Activated CD4-positive, alpha-beta T cell treated with anti-CD3 and anti-CD28 coated beads, Interleukin-10, Interleukin-2, amounts not matched to agents 100 ng/mL and 50 ng/mL, durations not matched to agents 16 hours and 8 hours (primary cell): ENCODE results near the gene SDK1.

Source experiments
- DNase-seq: peaks from one replicate; pipeline ENCODE4 v3.0.0-alpha.2; 2020

The SDK1 gene

DNA sequence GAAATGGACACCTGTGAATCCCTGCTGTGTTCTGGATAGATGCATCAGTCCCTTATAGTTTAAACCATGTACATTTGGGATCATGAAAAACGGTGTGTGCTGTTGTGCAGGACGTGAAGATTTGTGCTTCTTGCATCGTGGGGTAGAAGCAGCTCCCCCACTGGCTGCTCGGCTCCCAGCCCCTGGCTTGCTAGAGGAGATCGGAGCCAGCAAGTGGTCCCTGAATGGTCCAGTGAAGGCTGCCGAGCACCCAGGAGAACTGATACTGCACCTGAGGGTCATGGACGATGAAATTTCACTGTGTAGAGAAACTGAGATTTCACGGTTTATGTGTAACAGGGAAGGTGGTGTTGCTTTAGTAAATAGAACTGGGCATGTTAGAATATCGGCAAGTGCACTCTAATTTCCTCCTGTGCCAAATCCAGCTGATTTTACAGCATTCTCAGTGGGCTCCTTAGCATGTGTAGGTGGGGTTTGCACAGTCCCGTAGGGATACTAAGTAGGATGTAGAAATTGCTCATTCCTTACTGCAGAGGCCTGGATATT is 726.0 kb downstream of the SDK1 start:
- no peak for DNase-seq

DNA sequence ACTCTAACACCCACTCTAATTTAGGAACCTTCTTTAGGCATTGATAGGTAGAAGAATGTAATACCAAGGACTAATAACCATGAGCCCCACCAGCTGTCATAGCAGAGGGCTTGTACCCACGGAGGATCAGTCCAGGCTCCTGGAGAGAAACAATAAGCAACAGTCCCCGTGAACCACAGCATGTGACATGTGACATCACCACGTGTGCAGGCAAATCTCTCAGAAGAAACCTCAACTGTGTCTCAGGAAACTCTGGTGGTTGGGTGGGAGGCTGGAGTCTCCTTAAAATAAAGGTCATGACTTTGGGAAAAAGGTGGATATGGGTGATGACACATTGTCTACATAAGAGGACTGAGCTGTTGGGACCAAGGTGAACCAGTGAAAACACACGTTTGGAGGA is 727.2 kb downstream of the SDK1 start:
- DNase-seq: no peak

DNA sequence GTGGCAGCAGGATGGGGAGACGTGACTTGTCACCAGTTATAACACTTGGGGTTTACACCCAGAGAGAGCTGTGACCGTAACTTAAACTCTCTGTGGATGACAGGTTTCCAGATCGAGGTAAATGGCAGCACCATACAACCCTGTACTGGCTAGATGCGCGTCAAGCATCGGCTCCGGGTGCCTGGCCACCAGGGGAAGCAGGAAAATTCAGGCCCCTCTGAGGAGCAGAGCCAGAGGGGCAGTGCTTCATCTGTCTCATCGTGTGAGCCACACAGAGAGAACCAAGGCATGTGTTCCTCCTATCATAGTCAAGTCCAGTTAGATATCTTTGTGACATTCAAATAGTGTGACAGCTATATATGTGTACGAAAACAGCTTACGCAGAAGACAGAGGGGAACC is 728.9 kb downstream of the SDK1 start:
- DNase-seq: no peak

DNA sequence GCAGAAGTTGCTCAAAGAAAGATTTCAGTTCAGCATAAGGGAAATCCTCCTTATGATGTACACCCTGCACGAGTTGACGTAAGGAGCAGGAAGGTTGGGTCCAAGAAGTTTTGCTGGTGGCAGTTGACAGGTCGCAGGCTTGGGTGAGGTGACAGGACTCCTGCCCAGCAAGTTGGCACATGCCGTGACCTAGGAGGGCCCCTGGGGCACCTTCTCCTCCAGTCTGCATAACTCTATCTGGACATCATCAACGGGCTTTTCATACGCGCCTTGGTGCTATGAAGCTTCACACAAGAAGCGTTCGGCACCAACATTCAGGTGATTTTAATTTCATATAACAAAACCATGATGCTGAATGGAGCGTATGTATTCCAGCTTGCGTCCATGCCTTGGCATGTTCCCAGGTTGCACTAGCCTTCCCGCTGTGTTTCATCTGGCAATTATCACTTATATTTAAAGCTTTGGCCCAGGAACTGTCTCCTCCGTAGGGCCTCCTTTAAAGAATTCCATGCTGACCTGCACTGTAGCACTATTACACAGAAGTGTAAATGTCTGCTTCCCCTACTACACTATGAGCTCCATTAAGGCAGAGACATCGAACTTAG is 729.4 kb downstream of the SDK1 start:
- no peak for DNase-seq

DNA sequence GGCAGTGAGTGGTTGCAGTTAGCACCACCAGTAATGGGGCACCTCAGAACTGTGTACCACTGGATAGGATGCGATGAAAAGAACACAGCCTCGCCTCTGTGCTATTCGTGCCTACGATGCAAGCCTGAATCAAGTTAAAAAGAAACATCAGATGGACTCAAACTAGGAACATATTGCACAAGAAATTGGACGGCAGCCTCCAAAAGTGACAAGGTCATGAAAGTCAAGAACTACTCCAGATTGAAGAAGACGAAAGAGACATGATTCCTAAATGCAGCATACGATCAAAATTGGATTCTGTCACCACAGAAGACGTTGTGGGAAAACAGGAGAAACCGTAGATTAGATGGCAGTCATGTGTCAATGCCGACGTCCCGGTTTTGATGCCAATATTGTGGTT is 732.9 kb downstream of the SDK1 start:
- no peak for DNase-seq

DNA sequence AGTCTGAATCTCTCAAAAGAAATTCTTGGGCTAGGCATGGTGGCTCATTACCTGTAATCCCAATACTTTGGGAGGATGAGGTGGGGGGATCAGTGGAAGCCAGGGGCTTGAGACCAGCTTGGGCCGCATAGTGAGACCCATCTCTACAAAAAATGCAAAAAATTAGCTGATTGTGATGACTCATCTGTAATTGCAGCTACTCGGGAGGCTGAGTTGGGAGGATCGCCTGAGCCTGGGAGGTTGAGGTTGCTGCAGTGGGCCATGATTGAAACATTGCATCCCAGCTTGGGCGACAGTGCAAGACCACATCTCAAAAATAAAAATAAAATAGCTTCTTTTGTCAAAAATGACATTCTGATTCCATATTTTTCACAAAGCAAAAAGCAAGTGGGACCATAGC is 736.3 kb downstream of the SDK1 start:
- no peak for DNase-seq

DNA sequence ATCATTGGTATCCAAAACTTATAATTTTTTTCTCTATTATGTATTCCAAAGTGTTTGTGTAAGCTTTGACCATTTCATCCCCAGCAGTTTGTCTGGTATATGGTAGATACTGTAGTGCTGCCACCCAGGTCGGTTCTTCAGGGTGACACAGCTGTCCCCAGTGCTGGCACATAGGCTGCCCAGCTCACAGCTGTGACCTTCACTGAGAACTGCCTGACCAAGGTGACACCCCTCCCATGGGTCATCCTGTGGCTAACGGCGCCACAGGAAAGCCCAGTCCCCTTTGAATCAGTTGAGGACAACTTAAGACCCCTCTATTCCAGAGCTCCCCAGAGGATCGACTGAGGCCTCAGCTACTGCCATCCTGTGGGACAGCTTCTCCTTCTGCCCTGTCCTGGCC is 736.8 kb downstream of the SDK1 start:
- no peak for DNase-seq

DNA sequence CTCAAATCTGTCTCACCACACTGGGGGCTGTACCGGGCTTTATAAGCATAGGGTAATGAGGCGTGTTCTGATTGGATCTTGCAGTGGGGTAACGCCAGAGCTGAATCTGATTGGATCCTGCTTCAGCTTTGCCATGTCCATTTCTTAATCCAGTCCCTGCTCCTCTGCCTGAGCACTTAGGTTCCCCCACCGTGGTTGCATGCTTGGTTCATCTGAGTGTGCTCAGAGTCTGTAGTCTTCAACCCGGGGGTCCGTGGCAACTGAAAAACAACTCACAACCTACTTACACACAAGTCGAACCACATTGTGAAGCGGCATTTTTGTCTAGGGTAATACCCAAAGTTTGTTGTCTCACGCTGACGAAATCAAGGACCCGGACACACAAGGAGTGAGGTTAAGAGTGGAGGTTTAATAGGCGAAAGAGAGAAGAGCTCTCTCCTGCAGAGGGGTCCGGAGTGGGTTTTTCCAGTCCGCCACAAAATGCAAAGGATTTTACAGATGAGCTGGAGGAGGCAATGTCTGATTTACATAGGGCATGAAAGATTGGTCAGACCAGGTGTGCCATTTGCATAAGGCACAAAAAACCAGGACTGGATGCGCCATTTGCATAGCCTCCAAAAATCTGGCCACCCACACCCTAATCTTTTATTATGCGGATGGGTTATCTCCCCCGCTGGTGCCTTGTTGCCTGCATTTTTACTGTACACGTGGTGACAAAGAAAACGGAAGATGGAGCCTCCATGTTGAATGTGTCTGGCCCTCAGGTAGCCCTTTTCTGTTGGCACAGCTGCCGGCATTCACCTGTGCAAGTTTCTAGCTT is 739.3 kb downstream of the SDK1 start:
- DNase-seq: no peak

DNA sequence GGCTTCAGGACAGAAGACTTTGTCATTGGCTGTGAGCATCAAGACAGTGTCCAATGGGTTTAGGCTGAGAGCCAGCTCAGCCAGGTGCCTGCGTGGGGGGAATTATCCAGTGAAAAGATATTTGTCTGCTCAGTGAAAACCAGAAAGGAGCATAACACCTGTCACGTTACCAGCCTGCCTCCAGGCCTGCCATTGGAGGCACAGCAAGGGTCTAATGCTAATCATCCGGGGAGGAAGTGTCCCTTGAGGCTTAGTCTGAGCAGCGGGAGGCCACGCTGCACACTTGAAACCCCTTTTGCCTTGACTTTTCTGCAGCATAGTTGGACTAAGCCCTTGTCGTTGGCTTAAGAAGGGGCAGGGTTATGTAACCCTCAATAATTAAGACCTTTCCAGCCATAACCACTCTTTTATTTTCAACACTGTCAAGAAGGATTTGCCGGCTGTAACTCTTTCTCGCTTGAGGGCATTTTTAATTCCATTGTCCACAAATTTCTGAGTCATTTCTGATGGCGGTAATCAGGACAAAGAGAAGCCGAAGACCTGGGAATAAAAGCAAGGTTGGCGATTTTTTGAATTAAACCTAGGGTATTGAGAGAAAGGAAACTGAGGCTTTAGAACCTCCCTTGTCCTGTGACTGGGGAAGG is 741.5 kb downstream of the SDK1 start:
- no peak for DNase-seq

DNA sequence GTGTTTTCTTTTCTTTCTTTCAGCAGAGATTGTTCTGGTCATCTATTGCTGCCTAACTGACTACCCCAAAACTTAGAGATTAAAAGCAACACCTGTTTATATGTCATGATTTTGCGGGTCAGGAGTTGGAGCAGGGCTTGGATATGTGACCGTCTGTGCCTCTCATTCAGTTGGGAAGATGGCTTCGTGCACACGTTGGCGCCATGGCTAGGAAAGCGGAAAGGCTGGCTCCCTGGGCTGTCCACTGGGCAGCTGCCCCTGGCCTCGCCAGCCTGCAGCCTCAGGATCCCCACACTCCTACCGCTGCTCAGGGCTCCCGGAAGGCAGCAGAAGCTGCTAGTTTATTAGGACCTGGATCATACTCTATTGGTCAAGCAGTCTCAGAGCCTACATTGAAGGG is 742.9 kb downstream of the SDK1 start:
- DNase-seq: no peak

DNA sequence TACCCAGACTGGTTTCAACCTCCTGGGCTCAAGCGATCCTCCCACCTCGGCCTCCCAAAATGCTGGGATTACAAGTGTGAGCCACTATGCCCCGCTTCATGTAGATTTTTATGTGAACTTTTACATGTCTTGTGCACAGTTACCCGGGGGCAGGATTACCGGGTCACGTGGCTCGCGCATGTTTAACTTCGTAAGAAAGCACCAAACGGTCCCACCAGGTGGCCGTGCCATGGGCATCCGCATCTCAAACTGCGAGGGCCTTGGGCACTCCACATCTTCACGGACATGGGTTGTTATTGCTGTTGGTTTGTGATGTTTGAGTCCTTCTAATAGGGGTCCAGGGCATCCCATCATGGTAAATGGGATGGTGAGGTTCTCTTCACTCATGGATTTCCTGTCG is 744.4 kb downstream of the SDK1 start:
- no peak for DNase-seq

DNA sequence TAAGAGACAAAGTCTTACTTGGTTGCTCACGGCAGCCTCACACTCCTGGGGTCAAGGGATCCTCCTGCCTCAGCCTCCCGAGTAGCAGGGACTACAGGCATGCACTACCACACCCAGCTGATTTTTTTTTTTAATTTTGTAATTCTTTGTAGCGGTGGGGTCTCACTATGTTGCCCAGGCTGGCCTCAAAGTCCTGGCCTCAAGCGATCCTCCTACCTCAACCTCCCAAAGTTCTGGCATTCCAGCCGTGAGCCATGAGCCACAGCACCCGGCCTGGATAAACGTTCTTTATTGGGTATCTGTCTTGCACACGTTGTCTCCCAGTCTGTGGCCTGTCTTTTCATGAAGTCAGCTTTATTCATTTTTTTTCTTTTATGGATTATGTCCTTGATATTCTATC is 744.9 kb downstream of the SDK1 start:
- no peak for DNase-seq

DNA sequence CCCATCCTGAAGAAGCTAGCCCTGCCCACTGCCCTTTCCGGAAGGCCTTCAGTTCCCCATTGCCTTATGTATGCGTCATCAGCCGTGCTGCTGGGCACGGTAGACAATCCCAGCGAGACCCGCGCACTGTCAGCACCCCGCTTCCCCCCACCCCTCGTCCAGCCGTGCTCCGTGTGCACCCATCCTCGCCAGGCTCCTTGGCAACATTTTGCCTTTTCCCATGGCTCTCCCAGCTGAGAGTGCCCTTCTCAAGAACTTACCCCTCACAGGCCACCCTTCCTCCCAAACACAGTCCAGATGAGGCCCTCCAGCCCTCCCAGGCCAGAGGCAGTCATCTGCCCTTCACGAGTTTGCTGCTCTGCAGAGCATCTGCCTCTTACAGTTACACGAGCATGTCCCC is 747.3 kb downstream of the SDK1 start:
- DNase-seq: no peak

DNA sequence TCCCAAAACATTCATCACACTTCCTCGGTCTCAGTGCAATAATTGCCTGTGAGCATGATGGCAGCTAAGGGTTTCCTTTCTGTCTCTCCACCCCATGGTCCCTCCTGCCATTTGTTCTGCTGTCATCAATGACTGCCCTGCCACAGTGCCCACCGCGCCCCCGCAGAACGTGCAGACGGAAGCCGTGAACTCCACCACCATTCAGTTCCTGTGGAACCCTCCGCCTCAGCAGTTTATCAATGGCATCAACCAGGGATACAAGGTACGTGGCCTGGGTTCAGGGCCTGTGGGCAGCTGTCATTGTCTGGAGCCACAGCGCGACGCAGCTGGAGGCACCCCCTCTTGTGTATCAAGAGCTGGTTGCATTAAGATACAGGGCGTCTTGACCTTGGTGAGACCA is 748.1 kb downstream of the SDK1 start:
- DNase-seq: no peak

DNA sequence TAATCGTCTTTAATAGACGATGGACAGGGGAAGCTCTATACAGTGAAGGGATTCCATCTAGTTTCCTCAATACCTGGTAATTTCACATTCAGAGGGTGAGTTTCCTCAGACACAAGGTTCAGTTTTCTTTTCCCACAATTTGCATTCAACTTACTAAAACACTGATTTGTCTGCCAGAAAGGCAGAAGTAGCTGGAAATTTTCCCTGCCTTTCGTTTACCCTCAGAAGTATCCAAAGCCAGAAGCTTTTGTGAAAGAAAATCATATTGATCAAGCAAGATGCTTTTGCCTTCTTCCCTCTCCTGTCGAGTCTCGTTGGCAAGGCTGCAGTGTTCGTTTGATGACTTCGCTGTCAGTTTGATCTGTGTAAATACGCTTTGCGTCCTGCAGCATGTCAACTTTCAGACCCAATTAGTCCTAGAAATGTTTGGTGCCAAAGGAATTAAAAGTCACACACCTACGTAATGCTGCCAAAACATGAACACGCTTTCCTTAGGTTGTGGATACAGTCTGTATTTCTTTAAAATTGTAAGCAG is 749.1 kb downstream of the SDK1 start:
- DNase-seq: no peak

DNA sequence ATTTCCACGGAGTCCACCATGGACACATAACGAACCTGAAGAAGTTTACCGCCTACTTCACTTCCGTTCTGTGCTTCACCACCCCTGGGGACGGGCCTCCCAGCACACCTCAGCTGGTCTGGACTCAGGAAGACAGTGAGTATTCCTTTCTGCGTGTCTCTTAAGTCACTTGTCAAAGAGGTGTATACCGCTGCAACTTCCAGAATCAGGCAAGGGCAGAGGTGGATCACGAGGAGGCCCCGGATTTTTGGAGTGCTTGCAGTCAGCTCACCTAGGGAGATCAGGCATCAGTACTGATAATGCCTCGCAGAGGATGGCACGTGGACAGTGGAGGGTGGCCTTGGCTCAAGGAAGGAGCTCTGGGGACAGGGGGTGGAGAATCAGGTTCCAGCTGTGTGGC is 750.6 kb downstream of the SDK1 start:
- no peak for DNase-seq

DNA sequence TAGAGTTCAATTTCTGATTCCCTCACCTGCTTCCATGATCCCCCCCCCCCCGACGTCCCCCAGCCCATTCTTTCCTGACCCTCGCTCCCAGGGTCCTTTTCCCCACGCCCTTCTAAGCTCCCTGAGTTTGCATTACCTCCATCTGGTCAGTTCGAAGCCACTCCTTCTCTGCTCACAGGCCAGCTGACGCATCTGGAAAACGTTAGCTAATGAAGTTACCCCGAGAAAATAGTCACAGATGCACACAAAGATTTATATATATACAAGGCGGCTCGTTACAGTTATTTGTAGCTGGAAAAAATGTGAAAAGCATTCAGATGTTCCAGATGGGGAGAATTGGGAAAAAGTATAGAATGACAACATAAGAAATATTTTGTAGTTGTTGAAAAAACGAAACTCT is 751.1 kb downstream of the SDK1 start:
- no peak for DNase-seq

DNA sequence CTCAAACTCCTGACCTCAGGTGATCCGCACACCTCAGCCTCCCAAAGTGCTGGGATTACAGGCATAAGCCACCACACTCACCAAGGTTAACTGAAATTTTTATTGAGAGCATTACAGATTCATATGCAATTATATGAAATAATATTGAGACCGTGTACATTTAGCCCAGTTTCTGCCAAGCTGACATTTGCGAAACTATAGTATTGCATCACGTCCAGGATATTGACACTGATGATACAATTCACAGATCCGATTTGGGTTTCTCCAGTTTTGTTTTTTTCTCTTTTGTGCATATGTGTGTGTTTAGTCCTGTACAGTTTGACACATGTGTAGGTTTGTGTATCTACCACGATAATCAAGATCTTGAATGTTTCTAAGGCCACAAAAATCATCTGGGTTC is 753.1 kb downstream of the SDK1 start:
- no peak for DNase-seq

DNA sequence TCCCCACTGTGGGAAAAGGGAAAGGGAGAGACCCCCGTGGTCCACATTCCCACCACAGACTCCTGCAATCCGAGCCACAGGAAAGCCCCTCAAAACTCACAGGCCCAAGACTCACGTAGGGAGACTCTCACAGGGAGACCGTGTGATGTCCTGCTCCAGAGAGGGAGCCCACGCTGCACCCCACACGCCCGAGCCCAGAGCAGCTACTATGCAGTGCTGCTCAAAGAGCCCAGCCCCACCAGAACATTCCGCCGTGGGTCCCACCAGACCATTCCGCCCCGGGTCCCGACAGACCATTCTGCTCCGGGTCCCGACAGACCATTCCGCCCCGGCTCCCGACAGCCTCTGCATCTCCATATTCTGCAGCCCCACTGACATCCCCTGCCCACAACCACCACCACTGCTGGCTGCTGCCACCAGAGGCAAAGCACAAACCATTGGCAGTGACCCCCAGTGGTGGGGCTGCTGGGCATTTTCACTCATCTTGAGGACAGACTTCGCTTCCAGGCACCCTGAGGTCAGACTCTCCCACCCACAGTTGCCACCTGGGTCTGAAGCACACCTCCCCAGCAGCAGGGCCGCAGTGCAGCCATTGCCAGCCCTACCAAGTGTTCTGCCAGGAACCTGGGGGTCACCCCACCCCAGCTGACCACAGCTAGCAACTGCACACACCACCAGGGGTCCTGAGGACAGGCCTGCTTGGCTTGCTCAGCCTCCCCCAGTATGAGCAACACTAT is 755.7 kb downstream of the SDK1 start:
- DNase-seq: no peak

DNA sequence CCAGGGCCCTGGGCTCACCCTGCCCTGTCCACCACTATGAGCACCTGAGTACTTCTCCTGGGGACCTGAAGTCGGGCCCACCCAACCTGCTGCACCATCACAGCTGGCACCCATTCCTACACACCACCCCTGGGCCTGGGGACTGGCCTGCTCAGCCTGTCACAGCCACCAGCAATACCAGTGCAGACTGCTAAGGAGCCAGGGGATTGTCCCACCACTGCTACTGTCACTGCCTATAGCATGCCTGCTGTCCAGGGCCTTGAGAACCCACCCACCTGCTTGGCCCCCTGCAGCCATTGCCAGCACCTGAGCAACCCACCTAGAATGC is 756.2 kb downstream of the SDK1 start:
- no peak for DNase-seq

DNA sequence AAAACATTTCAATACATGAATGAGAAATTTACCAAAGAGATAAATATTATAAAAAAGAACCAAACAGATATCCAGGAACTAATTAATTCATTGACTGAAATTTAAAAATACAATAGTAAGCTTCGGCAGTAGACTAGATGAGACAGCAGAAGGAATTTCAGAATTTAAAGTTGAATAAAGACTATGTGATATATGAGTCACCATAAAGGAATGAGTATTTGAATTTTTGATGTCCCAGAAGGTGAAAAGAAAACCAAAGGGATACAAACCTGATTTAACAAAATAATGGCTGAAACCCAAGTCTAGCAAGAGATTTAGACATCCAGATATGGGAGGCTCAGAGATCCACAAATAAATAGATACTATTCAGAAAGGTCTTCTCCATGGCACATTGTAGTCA is 757.1 kb downstream of the SDK1 start:
- no peak for DNase-seq

DNA sequence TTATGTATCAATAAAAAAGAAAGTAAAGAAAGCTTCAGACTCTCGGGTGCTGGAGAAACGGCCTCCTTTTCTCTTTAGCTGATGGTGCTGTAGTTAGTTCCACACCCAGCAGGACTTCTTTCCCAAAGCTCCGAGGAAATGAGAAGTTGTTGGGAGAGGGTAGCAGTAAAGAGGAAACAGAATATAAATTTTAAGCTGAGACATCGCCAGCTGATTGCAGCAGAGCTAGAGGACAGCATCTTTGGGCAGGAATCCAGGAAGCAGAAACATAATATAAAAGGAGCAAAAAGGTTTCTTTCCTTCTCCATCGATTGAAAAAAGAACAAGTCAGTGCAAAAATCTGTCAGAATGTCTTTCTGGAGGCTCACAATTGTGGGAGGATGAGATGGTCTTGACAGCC is 764.1 kb downstream of the SDK1 start:
- no peak for DNase-seq

DNA sequence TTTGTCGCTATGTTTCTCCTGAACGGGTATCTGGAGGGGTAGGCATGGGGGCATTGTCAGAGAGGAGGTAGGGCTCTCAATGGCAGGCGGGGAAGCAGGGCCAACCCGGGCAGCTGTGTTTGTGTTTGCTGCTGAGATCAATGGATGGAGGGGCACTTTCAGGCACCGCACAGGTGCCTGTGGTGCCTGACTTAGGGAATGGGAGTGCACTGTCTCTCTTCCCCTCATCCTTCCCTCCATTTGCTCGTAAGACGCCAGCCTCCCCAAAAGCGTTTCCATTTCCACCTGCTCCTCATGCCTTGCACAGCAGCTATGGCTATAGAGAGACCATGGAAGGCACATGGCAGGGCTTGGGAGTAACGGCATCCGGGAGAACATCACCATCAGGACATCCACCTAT is 765.2 kb downstream of the SDK1 start:
- DNase-seq: no peak
